ENCODE data around the gene ZNF497.

DNA sequence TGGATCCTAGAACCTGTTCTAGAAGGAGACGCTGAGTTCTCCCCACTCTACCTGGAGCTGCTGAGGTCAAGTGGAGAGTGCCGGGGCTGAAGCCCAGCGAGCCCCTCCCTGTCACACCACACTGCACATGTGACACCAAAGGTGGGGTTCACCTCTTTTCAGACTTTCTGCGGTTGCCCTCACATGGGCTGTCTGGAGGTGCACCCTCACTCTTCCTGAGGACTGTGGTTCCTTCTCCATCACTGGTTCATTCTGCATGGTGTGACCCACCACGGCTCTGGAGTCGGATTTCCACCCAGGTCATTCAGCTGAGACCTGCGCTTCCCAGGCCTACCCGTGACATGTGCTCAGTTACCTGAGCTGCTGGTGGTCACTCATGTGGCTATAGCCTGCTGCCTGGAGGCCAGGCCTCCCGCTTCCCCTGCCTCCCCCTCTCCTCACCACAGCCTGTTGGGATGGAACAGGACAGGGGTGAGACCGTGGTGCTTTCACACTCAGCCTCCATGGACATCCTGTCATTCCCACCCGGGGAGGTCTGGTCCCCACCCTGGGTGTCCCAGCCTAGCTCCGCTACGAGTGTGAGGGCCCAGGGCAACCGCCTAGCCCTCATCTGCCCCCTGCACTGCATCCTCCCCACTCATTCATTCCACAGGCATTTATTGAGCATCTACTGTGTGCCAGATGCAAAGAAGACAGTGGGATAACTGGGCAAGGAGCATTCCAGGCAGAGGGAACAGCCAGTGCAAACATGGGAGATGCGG lies 8.7 kb downstream of the ZNF497 start:
- TF ChIP-seq CEBPB (tag; IDR thresholded peaks at IDR 0.05) (no peak), SP2 (IDR thresholded peaks at IDR 0.05; ENCODE audit: extremely low read depth, low read depth, low read length, poor library complexity, severe bottlenecking) (no peak), CBFB (CRISPR knock-in tag; IDR thresholded peaks at IDR 0.05) (no peak)

Measured in K562 (cell line).